Measurements from ENCODE around the gene DPYD. TPM values are rescaled to one million over a fixed set of nuclear protein-coding genes. Genes with fewer than 3 reads are reported as not detected.

The DPYD gene
- total RNA-seq, 1 donor from 2014 or later: 8.8 TPM

DNA sequence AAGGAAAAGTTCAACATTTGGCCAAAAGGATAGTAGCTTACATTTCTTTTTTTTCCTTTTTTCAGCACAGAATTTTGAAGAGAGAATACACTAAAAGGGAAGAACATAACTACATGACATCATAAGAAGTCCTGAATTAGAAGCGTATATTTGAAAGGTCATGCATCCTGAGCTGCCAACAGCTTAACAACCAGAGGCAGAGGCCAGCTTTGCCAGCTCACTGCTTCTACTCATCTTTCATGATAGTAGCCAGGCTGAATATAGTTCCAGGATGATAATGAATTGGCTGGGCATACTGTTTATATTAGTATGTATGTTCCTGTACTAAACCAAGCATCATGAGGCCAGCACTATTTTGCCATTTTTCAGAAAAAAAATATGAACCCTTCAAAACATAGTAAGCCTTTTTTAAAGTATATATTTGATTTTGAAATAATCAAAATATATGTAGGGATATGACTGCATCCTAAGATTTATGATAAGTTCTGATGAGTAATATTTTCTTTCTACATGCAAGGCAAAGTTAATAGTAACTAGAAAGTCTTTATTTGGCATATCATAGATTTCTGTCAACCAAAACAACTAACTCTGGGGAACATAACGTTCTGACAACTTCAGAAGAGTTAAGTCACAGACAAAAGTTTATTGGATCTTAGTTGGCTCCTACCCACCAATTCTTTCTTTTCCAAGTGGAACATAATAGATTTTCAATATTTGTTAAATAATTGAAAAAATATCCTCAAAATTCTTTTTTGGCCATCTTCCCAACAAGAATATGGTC lies 123.2 kb downstream of the DPYD start:
- H3K4me1 Mint-ChIP-seq (ENCODE audit: low read depth, unreplicated experiment): peaks cover 3% of the 10 kb centered on the region
- TF ChIP-seq, protein P1, sequence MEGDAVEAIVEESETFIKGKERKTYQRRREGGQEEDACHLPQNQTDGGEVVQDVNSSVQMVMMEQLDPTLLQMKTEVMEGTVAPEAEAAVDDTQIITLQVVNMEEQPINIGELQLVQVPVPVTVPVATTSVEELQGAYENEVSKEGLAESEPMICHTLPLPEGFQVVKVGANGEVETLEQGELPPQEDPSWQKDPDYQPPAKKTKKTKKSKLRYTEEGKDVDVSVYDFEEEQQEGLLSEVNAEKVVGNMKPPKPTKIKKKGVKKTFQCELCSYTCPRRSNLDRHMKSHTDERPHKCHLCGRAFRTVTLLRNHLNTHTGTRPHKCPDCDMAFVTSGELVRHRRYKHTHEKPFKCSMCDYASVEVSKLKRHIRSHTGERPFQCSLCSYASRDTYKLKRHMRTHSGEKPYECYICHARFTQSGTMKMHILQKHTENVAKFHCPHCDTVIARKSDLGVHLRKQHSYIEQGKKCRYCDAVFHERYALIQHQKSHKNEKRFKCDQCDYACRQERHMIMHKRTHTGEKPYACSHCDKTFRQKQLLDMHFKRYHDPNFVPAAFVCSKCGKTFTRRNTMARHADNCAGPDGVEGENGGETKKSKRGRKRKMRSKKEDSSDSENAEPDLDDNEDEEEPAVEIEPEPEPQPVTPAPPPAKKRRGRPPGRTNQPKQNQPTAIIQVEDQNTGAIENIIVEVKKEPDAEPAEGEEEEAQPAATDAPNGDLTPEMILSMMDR (IDR thresholded peaks at IDR 0.05; ENCODE audit: insufficient read depth, low read depth, low read length): no peak
- no peak for TF ChIP-seq EZH2 (IDR thresholded peaks at IDR 0.05; ENCODE audit: insufficient read depth, low read length)
- H3K4me2 ChIP-seq (ENCODE audit: low read length): no peak overlapping the region
- no peaks in the 10 kb centered on the region for H3K4me1 ChIP-seq (ENCODE audit: insufficient read depth, low read length)
- H2AFZ ChIP-seq (ENCODE audit: low read depth, low read length): no peak overlapping the region
- no peaks in the 10 kb centered on the region for H3K79me2 ChIP-seq (ENCODE audit: insufficient read depth, low read length)
- no peaks in the 10 kb centered on the region for H3K27me3 Mint-ChIP-seq (ENCODE audit: low read depth, unreplicated experiment)
- no peak overlapping the region for H3K4me3 Mint-ChIP-seq (ENCODE audit: unreplicated experiment)
- no peaks in the 10 kb centered on the region for H3K9me3 Mint-ChIP-seq (ENCODE audit: unreplicated experiment)
- no peak overlapping the region for H3K4me3 ChIP-seq (ENCODE audit: insufficient read depth, low read depth, low read length)
- DNase-seq (ENCODE audit: low read depth) (peak; percentile 41), FAIRE-seq (no peak)
- no peaks in the 10 kb centered on the region for H3K9me3 ChIP-seq (ENCODE audit: insufficient read depth, low read depth, low read length)
- H3K27ac Mint-ChIP-seq (ENCODE audit: unreplicated experiment): no peak overlapping the region
- no peaks in the 10 kb centered on the region for H4K20me1 ChIP-seq (ENCODE audit: insufficient read depth, low read length)
- no peak overlapping the region for H3K9ac ChIP-seq (ENCODE audit: low read length)
- H3K27me3 ChIP-seq (ENCODE audit: insufficient read depth, low read length): no peaks in the 10 kb centered on the region
- H3K27ac ChIP-seq (ENCODE audit: low read depth, low read length): no peak overlapping the region
- no peaks in the 10 kb centered on the region for H3K36me3 Mint-ChIP-seq (ENCODE audit: low read depth, unreplicated experiment)
- H3K36me3 ChIP-seq (ENCODE audit: insufficient read depth, low read length): no peaks in the 10 kb centered on the region

DNA sequence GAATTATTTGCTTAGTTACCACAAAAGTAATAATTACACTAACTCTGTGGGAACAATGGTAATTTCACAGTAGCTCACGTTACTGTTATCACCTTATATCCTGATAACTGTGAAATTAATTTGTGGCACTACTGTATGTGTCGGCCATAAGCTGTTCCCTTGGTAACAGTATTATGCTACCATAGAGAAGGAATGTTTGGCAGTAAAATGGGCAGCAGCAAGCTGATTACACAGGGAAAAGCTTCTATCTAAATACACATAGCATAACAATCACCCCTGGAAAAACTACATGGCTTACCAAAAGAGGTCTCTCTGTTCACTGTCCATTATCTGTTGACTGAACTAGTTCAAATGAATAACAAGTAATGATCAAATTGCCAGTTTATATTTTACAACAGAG lies 124.1 kb downstream of the DPYD start:
- H3K4me1 Mint-ChIP-seq (ENCODE audit: low read depth, unreplicated experiment): peaks cover 3% of the 10 kb centered on the region
- H3K9ac ChIP-seq (ENCODE audit: low read length): no peak overlapping the region
- no peaks in the 10 kb centered on the region for H4K20me1 ChIP-seq (ENCODE audit: insufficient read depth, low read length)
- no peak overlapping the region for H2AFZ ChIP-seq (ENCODE audit: low read depth, low read length)
- H3K27ac ChIP-seq (ENCODE audit: low read depth, low read length): no peak overlapping the region
- H3K27me3 ChIP-seq (ENCODE audit: insufficient read depth, low read length): no peaks in the 10 kb centered on the region
- peak; percentile 59 for DNase-seq (ENCODE audit: low read depth)
- no peak for TF ChIP-seq EZH2 (IDR thresholded peaks at IDR 0.05; ENCODE audit: insufficient read depth, low read length)
- TF ChIP-seq, protein P1 (IDR thresholded peaks at IDR 0.05; ENCODE audit: insufficient read depth, low read depth, low read length): no peak
- no peaks in the 10 kb centered on the region for H3K79me2 ChIP-seq (ENCODE audit: insufficient read depth, low read length)
- H3K4me2 ChIP-seq (ENCODE audit: low read length): no peak overlapping the region
- no peaks in the 10 kb centered on the region for H3K4me1 ChIP-seq (ENCODE audit: insufficient read depth, low read length)
- no peak overlapping the region for H3K27ac Mint-ChIP-seq (ENCODE audit: unreplicated experiment)
- no peak overlapping the region for H3K4me3 ChIP-seq (ENCODE audit: insufficient read depth, low read depth, low read length)
- H3K36me3 ChIP-seq (ENCODE audit: insufficient read depth, low read length): no peaks in the 10 kb centered on the region
- H3K9me3 ChIP-seq (ENCODE audit: insufficient read depth, low read depth, low read length): no peaks in the 10 kb centered on the region
- H3K36me3 Mint-ChIP-seq (ENCODE audit: low read depth, unreplicated experiment): no peaks in the 10 kb centered on the region
- no peak overlapping the region for H3K4me3 Mint-ChIP-seq (ENCODE audit: unreplicated experiment)
- no peak for FAIRE-seq
- no peaks in the 10 kb centered on the region for H3K27me3 Mint-ChIP-seq (ENCODE audit: low read depth, unreplicated experiment)
- no peaks in the 10 kb centered on the region for H3K9me3 Mint-ChIP-seq (ENCODE audit: unreplicated experiment)

DNA sequence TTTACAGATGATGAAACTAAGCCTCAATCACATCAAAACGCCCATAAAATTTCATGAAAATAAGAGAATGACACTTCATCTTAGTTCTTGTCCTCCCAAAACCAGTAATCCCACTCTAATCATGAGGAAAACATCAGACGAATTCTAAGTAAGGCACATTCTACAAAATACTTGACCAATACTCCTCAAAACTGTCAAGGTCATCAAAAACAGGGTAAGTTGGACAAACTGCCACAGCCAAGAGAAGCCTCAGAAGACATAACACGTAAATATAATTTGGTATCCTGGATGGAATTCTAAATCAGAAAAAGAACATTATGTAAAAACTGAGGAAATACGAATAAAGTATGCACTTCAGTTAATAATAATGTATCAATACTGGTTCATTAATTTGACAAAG lies 128.2 kb downstream of the DPYD start:
- peaks cover 2% of the 10 kb centered on the region for H3K36me3 Mint-ChIP-seq (ENCODE audit: low read depth, unreplicated experiment)
- no peak overlapping the region for H2AFZ ChIP-seq (ENCODE audit: low read depth, low read length)
- H3K27me3 ChIP-seq (ENCODE audit: insufficient read depth, low read length): no peaks in the 10 kb centered on the region
- H3K4me2 ChIP-seq (ENCODE audit: low read length): no peak overlapping the region
- no peaks in the 10 kb centered on the region for H3K36me3 ChIP-seq (ENCODE audit: insufficient read depth, low read length)
- H3K4me1 Mint-ChIP-seq (ENCODE audit: low read depth, unreplicated experiment): peaks cover 3% of the 10 kb centered on the region
- H3K27ac Mint-ChIP-seq (ENCODE audit: unreplicated experiment): no peak overlapping the region
- no peak overlapping the region for H3K27ac ChIP-seq (ENCODE audit: low read depth, low read length)
- no peaks in the 10 kb centered on the region for H3K4me1 ChIP-seq (ENCODE audit: insufficient read depth, low read length)
- TF ChIP-seq, protein P1 (IDR thresholded peaks at IDR 0.05; ENCODE audit: insufficient read depth, low read depth, low read length): no peak
- no peak for TF ChIP-seq EZH2 (IDR thresholded peaks at IDR 0.05; ENCODE audit: insufficient read depth, low read length)
- H3K4me3 Mint-ChIP-seq (ENCODE audit: unreplicated experiment): no peak overlapping the region
- no peaks in the 10 kb centered on the region for H4K20me1 ChIP-seq (ENCODE audit: insufficient read depth, low read length)
- DNase-seq (ENCODE audit: low read depth): no peak
- H3K79me2 ChIP-seq (ENCODE audit: insufficient read depth, low read length): no peaks in the 10 kb centered on the region
- FAIRE-seq: no peak
- no peak overlapping the region for H3K9ac ChIP-seq (ENCODE audit: low read length)
- H3K4me3 ChIP-seq (ENCODE audit: insufficient read depth, low read depth, low read length): no peak overlapping the region
- H3K9me3 Mint-ChIP-seq (ENCODE audit: unreplicated experiment): no peaks in the 10 kb centered on the region
- H3K9me3 ChIP-seq (ENCODE audit: insufficient read depth, low read depth, low read length): no peaks in the 10 kb centered on the region
- H3K27me3 Mint-ChIP-seq (ENCODE audit: low read depth, unreplicated experiment): no peaks in the 10 kb centered on the region

Measured in astrocyte (in vitro differentiated cells and primary cell).